GM12864 (cell line): ENCODE results near the gene FOXA3.

Experiments used
- DNase-seq: peaks from one replicate; pipeline ENCODE4 v3.0.0-alpha.2; 2011; ENCODE audit warnings: low read depth
- H3K4me3 ChIP-seq: 2 replicates; pipeline ENCODE4 v1.5.1; 2011; ENCODE audit warnings: mild to moderate bottlenecking, low read depth, low read length, control low read depth
- TF ChIP-seq, protein P1 (sequence below): IDR thresholded peaks from 2 replicates; pipeline ENCODE4 v1.5.1; 2011; ENCODE audit warnings: low read depth, mild to moderate bottlenecking, moderate library complexity, low read length, control low read depth, inconsistent platforms; ENCODE audit errors: missing control alignments

FOXA3 gene

DNA sequence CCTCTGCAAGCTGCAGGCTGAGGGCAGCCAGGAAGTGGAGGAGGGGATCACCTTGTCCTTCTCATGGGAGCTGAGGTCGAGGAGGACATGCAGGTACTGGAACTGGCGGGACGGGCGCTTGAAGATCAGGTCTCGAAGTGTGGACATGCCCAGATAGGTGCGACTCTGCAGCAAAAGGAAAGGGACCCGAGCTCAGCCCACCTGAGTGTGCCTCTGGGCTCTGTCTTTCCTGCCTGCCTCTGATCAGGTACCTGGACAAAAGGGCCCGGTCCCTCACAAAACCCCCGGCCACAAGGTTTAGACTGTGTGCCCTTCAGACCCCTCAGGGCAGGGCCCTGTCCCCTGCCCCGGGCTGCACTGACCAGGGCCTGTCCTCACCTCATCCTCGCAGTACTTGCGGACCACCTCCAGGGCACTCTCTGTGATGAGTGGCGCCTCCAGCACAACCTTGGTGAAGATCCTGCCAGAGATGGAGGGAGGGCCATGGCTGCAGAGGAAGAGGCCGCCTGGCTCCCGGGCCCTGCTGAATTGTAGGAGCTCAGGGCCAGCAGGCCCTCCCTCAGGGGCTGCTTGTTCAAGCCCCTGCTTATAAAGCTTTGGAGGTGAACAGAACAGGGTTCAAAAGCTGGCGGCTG is 36.5 kb upstream of the FOXA3 start:
- H3K4me3 ChIP-seq = no peak overlapping the region
- TF ChIP-seq, protein P1, sequence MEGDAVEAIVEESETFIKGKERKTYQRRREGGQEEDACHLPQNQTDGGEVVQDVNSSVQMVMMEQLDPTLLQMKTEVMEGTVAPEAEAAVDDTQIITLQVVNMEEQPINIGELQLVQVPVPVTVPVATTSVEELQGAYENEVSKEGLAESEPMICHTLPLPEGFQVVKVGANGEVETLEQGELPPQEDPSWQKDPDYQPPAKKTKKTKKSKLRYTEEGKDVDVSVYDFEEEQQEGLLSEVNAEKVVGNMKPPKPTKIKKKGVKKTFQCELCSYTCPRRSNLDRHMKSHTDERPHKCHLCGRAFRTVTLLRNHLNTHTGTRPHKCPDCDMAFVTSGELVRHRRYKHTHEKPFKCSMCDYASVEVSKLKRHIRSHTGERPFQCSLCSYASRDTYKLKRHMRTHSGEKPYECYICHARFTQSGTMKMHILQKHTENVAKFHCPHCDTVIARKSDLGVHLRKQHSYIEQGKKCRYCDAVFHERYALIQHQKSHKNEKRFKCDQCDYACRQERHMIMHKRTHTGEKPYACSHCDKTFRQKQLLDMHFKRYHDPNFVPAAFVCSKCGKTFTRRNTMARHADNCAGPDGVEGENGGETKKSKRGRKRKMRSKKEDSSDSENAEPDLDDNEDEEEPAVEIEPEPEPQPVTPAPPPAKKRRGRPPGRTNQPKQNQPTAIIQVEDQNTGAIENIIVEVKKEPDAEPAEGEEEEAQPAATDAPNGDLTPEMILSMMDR = no peak
- no peak for DNase-seq

DNA sequence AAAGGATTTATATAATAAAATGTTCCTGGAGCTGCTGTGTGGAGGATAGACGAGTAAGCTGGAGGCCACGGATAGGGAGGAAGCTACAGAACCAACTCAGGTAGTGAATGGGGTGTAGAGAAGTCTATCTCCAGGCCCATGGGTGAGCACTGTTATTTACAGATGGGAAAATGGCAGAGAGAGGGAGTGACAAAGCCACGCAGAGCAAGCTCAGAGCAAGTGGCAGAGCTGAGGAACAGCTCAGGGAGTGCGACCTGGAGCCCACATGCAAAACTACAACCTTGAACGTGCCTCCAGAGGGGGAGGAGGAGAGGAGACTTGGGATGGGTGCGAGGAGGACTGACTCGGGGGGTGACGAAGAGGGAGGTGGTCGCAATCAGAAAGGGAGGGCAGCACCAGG is 35.6 kb upstream of the FOXA3 start:
- TF ChIP-seq, protein P1 = no peak
- no peak for DNase-seq

DNA sequence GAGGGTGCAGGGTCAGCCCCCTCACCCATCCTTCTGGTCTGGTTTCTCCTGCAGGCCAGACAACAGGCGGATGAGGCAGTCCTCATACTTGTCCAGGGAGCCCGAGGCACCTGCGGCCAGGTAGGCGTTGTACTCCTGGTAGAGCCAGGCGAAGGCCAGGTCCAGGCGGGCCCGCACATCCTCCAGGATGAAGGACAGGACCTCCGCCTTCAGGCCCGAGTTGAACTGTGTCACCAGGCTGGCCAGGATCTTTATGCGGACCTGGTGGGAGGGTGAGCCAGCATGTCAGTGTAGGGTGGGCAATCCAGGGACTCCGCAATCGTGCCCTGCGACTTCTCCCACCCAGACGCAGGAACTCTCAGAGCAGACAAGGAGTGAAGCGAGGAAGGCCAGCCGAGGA is 35.2 kb upstream of the FOXA3 start:
- no peak for DNase-seq
- no peak overlapping the region for H3K4me3 ChIP-seq
- TF ChIP-seq, protein P1 = no peak

More for the DNA sequence above, 35.6 kb upstream of the FOXA3 start:
- no peak overlapping the region for H3K4me3 ChIP-seq

DNA sequence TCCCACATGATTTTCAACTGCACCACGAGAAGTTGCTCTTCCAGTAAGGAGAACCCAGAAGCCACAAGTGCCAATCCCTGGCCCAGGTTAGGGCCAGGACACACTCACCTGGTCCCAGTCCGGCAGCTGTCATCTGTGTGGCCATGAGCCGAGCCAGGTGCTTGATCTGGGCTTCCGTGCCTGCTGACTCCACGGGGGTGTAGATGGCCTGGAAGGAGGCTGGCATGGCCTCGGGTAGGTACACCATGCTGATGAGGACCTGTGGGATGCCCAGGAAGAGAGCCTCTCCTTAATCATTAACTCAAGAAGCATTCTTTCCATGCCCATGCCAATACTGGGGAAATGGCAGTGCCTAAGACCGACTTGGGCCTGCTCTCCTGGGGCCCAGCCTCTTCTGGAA is 29.2 kb upstream of the FOXA3 start:
- no peak overlapping the region for H3K4me3 ChIP-seq
- DNase-seq = no peak
- TF ChIP-seq, protein P1 = no peak

GRCh38 chr19:45842198-45842597 is 21.9 kb upstream of the FOXA3 start:
- DNase-seq = no peak
- TF ChIP-seq, protein P1 = no peak
- H3K4me3 ChIP-seq = no peak overlapping the region

DNA sequence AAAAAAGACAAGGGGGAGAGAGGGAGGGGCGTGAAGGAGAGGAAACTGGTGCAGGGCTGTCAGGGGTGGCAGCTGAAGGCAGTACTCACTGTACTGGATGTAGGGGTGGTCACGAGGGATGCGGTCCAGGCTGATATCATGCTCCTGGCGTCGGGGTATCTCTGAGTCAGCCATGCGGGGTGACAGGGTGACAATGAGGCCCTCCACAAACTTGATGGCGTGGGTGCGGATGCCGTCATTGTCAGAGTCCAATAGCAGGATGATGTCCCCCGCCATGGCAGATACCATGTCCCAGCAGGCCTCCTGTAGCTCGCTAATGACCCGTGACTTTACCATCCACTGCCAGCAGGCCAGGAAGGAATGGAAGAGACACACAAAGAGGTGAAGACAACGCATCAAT is 16.5 kb upstream of the FOXA3 start:
- TF ChIP-seq, protein P1 = no peak
- H3K4me3 ChIP-seq = no peak overlapping the region
- no peak for DNase-seq

- no peak overlapping the region for H3K4me3 ChIP-seq
- TF ChIP-seq, protein P1 = peak; percentile 45
- no peak for DNase-seq
Measured at GRCh38 chr19:45848922-45849321, 15.2 kb upstream of the FOXA3 start.
